ENCODE results near the gene KHNYN.
"Not testable (repeated sequence)": the region's sequence is repeated elsewhere in the genome, so short reads cannot be mapped to it uniquely, and the experiment has no call there.

Gene KHNYN

DNA sequence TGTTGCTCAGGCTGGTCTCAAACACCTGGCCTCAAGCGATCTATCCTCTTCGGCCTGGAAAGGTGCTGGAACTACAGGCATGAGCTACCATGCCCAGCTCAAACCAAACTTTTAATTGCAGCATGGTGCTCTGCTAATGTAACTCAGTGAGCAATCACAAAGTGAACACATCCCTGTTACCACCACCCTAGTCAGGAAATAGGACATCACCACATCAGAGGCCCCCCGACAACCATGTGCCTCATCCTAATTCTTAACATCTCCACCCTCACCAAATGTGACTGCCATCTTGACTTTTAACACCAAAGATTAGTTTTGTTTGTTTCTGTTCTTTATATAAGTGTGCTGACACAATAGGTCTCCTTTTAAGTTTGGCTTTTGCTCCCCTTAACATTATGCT lies 35.6 kb downstream of the KHNYN start:
- no peak for TF ChIP-seq CTCF (IDR thresholded peaks at IDR 0.05; ENCODE audit: low read depth, low read length, missing control alignments)
- no peak overlapping the region for H3K4me3 ChIP-seq (replicated peaks; ENCODE audit: low read depth, low read length)
- DNase-seq (ENCODE audit: extremely low read depth, low read depth), result no peak

GRCh38 chr14:24465805-24466204 lies 36.1 kb downstream of the KHNYN start:
- DNase-seq (ENCODE audit: extremely low read depth, low read depth), result no peak
- TF ChIP-seq CTCF (IDR thresholded peaks at IDR 0.05; ENCODE audit: low read depth, low read length, missing control alignments), result no peak
- H3K4me3 ChIP-seq (replicated peaks; ENCODE audit: low read depth, low read length), result no peak overlapping the region

GRCh38 chr14:24470450-24470849 lies 40.7 kb downstream of the KHNYN start:
- H3K4me3 ChIP-seq (replicated peaks; ENCODE audit: low read depth, low read length); DNase-seq (ENCODE audit: extremely low read depth, low read depth): not testable (repeated sequence)

- no peak for TF ChIP-seq CTCF (IDR thresholded peaks at IDR 0.05; ENCODE audit: low read depth, low read length, missing control alignments)
- DNase-seq (ENCODE audit: extremely low read depth, low read depth), result no peak
- H3K4me3 ChIP-seq (replicated peaks; ENCODE audit: low read depth, low read length), result no peak overlapping the region
These were observed 43.5 kb downstream of the KHNYN start for GRCh38 chr14:24473211-24473610.

- TF ChIP-seq CTCF (IDR thresholded peaks at IDR 0.05; ENCODE audit: low read depth, low read length, missing control alignments), result no peak
- DNase-seq (ENCODE audit: extremely low read depth, low read depth), result no peak
- no peak overlapping the region for H3K4me3 ChIP-seq (replicated peaks; ENCODE audit: low read depth, low read length)
These were observed 45.5 kb downstream of the KHNYN start for GRCh38 chr14:24475261-24475660.

- not testable (repeated sequence) for DNase-seq (ENCODE audit: extremely low read depth, low read depth); H3K4me3 ChIP-seq (replicated peaks; ENCODE audit: low read depth, low read length)
These were observed 50.2 kb downstream of the KHNYN start for GRCh38 chr14:24479999-24480398.

- no peak for DNase-seq (ENCODE audit: extremely low read depth, low read depth)
- TF ChIP-seq CTCF (IDR thresholded peaks at IDR 0.05; ENCODE audit: low read depth, low read length, missing control alignments), result peak; percentile 69
These were observed 52.0 kb downstream of the KHNYN start for GRCh38 chr14:24481622-24482324.

DNA sequence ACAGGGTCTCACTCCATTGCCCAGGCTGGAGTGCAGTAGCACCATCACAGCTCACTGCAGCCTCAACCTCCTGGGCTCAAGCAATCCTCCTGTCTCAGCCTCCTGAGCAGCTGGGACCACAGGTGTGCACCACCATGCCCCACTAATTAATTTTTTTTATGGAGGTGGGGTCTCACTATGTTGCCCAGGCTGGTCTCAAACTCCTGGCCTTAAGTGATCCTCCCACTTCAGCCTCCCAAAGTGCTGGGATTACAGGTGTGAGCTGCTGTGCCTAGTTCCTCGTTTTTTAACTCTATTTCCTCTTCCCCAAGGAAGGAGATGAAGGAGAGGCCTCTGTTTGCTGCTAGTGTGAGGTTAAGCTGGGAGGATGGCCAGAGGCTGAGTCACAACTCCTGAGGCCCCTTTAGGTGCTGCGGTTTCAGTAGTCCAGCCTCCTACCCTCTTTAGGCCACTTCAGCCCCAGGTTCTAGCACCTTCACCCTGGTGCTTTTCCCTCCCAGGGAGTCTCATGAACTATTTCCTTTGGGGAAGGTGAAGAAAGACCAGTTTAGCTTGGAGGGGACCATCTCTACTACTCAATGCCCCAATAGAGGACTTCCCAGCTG lies 53.0 kb downstream of the KHNYN start:
- H3K4me3 ChIP-seq (replicated peaks; ENCODE audit: low read depth, low read length); DNase-seq (ENCODE audit: extremely low read depth, low read depth): not testable (repeated sequence)

More at GRCh38 chr14:24481622-24482324, 52.0 kb downstream of the KHNYN start:
- H3K4me3 ChIP-seq (replicated peaks; ENCODE audit: low read depth, low read length), result no peak overlapping the region
